Amniotic stem cell (primary cell): ENCODE results near the gene ITSN2.
"Not testable (repeated sequence)": the region's sequence is repeated elsewhere in the genome, so short reads cannot be mapped to it uniquely, and the experiment has no call there.

Experiments used
- DNase-seq: peaks from one replicate; lab custom pipeline; 2025; lab: John Stamatoyannopoulos, UW

ITSN2 gene

GRCh38 chr2:24360050-24360962, at the start of gene ITSN2:
Gene ITSN2 (minus strand): TSS chr2:24360536. CDS start chr2:24328082, 32,454 bp downstream.
- DNase-seq, result peak; percentile 32

DNA sequence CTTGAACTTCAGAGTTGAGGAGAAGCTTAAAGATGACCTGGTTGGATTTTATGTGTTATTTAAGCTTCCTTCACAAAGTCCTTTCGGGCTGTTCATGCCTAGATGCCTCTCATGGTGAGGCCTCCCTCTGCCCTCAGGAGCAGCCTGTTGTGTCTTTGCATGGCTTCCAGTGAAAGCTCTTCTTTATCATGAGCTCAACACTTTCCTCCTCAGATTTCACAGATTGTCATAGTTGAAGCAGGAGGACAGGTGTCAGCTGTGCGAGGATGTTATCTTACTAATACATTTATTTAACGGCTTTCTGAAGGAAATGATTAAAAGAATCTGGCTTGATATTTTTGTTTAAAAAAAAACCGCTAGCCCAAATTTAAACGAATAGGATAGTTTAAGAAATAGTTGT, 48.8 kb upstream of the ITSN2 start:
- DNase-seq, result no peak

GRCh38 chr2:24408704-24409103, 48.4 kb upstream of the ITSN2 start:
- not testable (repeated sequence) for DNase-seq

DNA sequence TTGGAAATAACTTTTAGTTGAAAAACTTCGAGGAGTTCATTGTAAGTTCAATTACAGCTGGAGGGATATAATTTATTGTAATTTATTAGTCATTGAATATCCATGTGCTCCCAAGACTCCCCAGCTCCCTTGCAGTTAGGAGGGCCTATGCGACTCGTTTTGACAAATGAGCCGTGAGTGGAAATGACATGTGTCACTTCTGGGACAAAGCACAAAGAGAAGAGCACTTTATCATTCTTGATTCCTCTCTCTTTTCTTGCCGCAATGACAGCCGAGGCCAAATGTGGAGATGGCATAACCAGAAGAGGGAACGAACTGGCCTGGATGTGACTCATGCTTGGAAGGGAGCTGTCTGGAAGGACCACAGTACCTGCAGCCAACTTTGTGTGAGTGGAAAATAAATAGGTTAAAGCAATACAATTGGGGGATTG, 44.2 kb upstream of the ITSN2 start:
- no peak for DNase-seq

- DNase-seq, result no peak
These were observed 43.5 kb upstream of the ITSN2 start for GRCh38 chr2:24403832-24404212.

DNA sequence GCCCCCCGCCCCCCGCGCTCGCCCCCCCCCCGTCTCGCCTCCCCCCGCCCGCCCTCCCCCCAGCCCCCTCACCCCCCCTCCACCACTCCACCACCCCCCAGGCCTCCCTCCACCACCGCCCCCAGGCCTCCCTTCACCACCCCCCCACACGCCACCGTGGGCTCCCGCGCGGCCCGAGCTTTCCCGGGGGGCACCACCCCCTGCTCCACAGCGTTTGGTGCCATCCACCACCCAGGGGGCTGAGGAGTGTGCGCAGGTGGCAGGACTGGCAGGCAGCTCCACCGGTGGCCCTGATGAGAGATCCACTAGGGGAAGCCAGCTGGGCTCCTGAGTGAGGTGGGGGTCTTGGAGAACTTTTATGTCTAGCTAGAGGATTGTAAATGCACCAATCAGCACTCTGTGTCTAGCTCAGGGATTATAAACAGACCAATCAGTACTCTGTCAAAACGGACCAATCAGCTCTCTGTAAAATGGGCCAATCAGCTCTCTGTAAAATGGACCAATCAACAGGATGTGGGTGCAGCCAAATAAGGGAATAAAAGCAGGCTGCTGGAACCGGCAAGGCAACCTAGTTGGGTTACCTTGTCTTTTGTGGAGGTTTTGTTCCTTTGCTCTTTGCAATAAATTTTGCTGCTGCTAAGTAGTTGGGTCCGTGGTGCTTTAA, 43.0 kb upstream of the ITSN2 start:
- DNase-seq, result no peak

GRCh38 chr2:24402242-24403097, 42.1 kb upstream of the ITSN2 start:
- DNase-seq, result no peak

- no peak for DNase-seq
These were observed 40.0 kb upstream of the ITSN2 start for GRCh38 chr2:24400207-24400907.

GRCh38 chr2:24399434-24400206, 39.3 kb upstream of the ITSN2 start:
- no peak for DNase-seq

DNA sequence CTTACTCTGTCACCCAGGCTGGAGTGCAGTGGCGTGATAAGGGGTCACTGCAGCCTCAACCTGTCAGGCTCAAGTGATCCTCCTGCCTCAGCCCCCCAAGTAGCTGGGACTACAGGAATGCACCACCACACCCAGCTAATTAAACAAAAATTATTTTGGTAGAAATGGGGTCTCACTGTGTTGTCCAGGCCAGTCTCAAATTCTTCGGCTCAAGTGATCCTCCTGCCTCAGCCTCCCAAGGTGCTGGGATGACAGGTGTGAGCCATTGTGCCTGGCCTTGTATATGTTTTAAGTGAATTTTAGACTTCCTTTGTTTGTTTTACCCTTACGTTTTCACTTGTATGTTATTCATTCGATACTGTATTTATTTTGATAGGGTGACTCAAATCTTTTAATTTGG, 34.7 kb upstream of the ITSN2 start:
- DNase-seq, result no peak

DNA sequence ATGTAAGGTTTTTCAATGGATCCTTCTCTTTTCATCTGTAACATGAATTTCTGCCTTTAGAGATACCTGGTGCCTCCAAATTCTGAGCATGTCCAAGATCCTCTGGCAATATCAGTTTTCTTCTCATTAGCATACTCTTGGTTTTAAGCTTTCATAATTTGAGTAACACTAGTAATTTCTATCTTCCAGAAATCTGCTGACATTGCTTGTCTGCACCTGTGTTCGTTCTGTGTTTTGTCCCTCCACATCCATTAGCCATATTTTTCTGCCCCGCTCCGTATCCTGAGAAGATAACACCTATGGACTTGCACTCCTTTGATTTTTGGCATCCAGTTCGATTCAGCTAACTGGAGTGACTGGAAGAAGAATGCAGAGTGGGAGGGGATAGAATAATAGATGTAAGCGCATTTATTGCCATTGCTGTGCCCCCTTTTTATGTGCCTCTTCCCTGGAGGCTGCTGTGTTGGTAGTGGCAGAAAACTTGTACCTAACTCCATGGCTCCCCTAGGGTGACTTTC, 32.3 kb upstream of the ITSN2 start:
- DNase-seq, result no peak

DNA sequence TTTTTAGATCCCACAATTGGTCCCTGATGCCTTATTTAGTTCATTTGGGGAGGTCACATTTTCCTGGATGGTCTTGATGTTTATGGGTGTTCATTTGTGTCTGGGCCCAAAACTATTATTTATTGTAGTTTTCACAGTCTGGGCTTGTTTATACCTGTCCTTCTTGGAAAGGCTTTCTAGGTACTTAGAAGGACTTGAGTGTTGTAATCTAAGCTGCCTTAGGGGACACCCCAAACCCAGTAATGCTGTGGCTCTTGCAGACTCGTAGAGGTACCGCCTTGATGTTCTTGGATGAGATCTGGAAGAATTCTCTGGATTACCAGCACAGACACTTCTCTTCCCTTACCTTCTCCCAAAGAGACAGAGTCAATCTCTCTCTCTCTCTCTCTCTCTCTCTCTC, 25.0 kb upstream of the ITSN2 start:
- no peak for DNase-seq

DNA sequence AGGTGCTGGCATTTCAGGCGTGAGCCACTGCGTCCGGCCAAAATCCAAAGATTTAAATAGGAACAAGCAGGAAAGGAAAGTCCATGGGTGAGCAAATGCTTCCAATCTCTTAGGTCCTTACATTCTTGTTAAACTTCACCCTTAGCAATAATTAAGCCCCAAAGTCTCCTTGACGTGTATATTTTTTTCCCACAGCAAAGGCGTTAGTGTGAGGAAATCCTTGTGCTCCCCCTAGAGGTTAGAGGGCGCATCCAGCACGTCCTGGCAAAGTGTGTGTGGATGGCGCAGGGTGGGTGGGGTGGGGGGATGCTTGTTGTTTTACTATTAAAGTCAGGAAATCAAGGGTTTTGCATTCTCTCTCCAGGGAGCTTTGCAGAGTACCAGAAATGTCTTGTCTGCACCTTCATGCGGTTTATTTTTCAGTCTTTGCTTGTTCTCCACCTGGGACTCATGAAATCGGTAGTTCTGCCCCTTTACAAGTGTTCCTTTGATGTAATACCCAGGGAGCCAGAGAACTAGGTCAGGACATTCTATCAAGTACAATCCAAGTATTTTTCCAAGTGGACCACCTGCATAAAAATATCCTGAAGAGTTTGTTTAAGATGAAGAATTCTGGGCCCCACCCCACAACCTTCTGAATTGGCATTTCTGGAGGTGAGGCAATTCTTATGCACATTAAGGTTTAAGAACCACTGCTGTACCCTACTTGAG, 22.2 kb upstream of the ITSN2 start:
- peak; percentile 64 for DNase-seq

GRCh38 chr2:24380820-24381219, 20.5 kb upstream of the ITSN2 start:
- DNase-seq, result no peak

DNA sequence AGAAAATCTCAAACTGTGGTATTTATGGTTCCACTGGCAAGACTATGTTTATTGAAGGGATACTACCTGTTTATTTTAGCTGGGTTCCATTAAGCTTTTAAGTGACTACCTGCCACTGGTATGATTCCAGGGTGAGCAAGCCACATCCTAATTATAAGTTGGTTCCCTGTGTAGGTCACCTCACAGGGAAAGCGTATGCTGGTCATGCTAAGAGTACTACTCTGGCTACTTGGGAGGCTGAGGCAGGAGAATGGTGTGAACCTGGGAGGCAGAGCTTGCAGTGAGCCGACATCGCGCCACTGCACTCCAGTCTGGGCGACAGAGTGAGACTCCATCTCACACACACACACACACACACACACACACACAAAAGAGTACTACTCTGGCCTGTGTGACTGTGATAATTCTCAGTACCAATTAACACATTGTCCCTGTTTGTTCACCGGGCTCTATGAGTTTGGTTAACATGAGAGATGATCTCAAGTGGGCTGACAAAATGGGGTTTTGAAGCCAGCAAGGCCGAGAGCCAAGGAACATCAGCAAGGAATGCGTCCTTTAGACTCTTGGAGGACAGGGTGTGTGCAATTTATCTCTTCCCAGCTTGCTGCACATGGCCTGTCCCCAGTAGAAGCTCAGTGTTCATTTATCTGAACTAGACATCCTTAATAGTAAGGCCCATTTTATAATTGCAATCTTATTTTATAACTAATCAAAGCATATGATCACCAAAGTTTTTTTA, 15.2 kb upstream of the ITSN2 start:
- DNase-seq, result no peak

DNA sequence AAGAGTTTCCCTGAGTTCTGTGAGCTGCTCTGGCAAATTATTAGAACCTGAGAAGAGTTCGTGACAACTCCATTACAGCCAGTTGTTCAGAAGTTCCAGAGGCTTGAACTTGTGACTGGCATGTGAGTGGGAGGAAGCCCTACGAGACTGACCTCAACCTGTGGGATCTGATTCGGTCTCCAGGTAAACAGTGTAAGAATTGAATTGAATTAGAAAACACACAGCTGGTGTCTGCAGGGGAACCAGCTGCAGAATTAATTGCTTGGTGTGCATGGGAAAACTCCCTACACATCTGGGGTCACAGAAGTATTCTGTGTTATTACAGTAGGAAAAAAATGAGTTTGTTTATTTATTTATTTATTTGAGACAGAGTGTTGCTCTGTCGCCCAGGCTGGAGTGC, 14.0 kb upstream of the ITSN2 start:
- no peak for DNase-seq

- DNase-seq, result no peak
These were observed 11.7 kb upstream of the ITSN2 start for GRCh38 chr2:24372033-24372432.

DNA sequence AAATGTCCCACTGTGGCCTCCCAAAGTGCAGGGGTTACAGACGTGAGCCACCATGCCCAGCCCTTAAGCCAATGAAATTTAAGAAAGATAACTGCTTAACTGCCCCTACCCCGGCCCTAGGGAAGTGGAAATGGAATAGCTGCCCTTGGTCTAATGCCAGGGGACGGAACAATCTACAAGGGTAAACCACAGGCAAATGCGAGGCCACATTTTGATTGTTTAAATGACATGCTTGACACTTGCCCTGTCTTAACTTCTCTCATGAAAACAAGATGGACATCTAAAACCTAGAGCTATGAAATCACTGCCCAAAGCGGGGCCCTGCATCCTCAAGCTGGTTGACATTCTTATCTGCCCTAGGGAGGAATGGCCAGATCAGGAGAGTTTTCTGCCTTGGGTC, 5.5 kb upstream of the ITSN2 start:
- DNase-seq, result no peak

GRCh38 chr2:24365051-24365450, 4.7 kb upstream of the ITSN2 start:
- DNase-seq, result no peak
